Right lobe of liver (tissue), 6 donors: ENCODE data around the gene DNM3. TPM values are rescaled to one million over a fixed set of nuclear protein-coding genes. Genes with fewer than 3 reads are reported as not detected.

Experiments used
- ATAC-seq, 4 donors: fragments of 200-7000 bp; cut with Tn5 transposase; one replicate each; pipeline ENCODE4 v1.9.1; 2020; ENCODE audit warnings: mild to moderate bottlenecking in 4 of 4, moderate library complexity in 4 of 4
- DNase-seq, 3 donors: peaks; one replicate each; pipeline ENCODE4 v3.0.0-alpha.2; 2020
- H3K27ac ChIP-seq, 3 donors: fragments of 200-600 bp; one replicate each; pipeline ENCODE4 v1.8.0; 2022
- H3K27me3 ChIP-seq, 2 donors: fragments of 200-600 bp; one replicate each; pipeline ENCODE4 v1.8.0; 2022
- H3K36me3 ChIP-seq, 4 donors: fragments of 200-600 bp; sonication (generic) in 1 of 4; one replicate each; pipeline versions ENCODE4 v1.5.1 to v1.8.0; 2017 to 2022; ENCODE audit warnings: control low read depth in 1 of 4
- H3K4me1 ChIP-seq, 4 donors: fragments of 200-600 bp; sonication (generic) in 1 of 4; one replicate each; pipeline versions ENCODE4 v1.5.1 to v1.8.0; 2017 to 2022; ENCODE audit warnings: control low read depth in 1 of 4
- H3K4me3 ChIP-seq, 3 donors: fragments of 200-600 bp; one replicate each; pipeline ENCODE4 v1.8.0; 2022
- H3K9me3 ChIP-seq, 4 donors: fragments of 200-600 bp; sonication (generic) in 1 of 4; one replicate each; pipeline versions ENCODE4 v1.5.1 to v1.8.0; 2017 to 2022; ENCODE audit warnings: control low read depth in 1 of 4
- CTCF ChIP-seq, 4 donors: fragments of 200-600 bp in 3 of 4; fragments of 450-650 bp in 1 of 4; IDR thresholded peaks; one replicate each; pipeline versions ENCODE4 v1.5.1 to v1.8.0; 2016 to 2022; ENCODE audit warnings: antibody characterized with exemption in 4 of 4, mild to moderate bottlenecking in 2 of 4
- POLR2A ChIP-seq: fragments of 450-650 bp; IDR thresholded peaks from one replicate; pipeline ENCODE4 v1.6.1; 2017; ENCODE audit warnings: antibody characterized with exemption, mild to moderate bottlenecking
- WGBS: methylation state at CpG from one replicate; pipeline ENCODE4 v1.1.6; 2018; ENCODE audit warnings: low coverage, low lambda C conversion rate; ENCODE audit not compliant: insufficient coverage; ENCODE audit errors: missing lambda C conversion rate; 5-methylcytosine and 5-hydroxymethylcytosine counted together
- intact Hi-C, 2 donors: fragments of 100-400 bp; cut with DNase I; formaldehyde crosslinking; loops; one replicate each; pipeline versions ENCODE4 v1.11.2 to v1.14.1; 2022
- total RNA-seq, 6 experiments: library from RNA; depleted of rRNA in 2 of 6; stranded (reverse); fragments of >200 nt in 2 of 6; fragmentation: NEBNext Ultra II Directional in 3 of 6; extraction: Animal tissue kit (Norgen Biotek cat#: 25700) in 3 of 6; gene quantifications; one replicate each; pipeline versions ENCODE4 v1.1.0 to v1.2.4, GENCODE V29; 2016 to 2023
- donor health status: DM: no; HTN: yes; CAD: no.
- donor health status: DM: no; HTN: no; CAD: no.
- donor health status: DM: no; HTN: no; CAD: no.
- donor health status: DM: no; HTN: yes; CAD: no.
- donor health status: DM: no; HTN: yes; CAD: no.

DNM3 gene
- total RNA-seq, 6 experiments from 2014 or later: 0.29 to 0.92 (median 0.43) TPM

GRCh38 chr1:171833091-171833825 lies 8.0 kb upstream of the DNM3 start:
- WGBS: 73% methylated on average over 4 of the region's 4 CpGs
- TF ChIP-seq CTCF (IDR thresholded peaks at IDR 0.05) (no peak), POLR2A (no peak)
- H3K27me3 ChIP-seq: no peaks in the 10 kb centered on the region
- H3K36me3 ChIP-seq: no peaks in the 10 kb centered on the region
- intact Hi-C loops: no loop called here
- H3K27ac ChIP-seq: no peak overlapping the region
- H3K4me3 ChIP-seq: no peak overlapping the region
- ATAC-seq: no peak
- H3K9me3 ChIP-seq: no peaks in the 10 kb centered on the region
- no peak for DNase-seq
- no peaks in the 10 kb centered on the region for H3K4me1 ChIP-seq

GRCh38 chr1:171834821-171835220 lies 6.5 kb upstream of the DNM3 start:
- TF ChIP-seq POLR2A (no peak), CTCF (IDR thresholded peaks at IDR 0.05) (no peak)
- no peak overlapping the region for H3K4me3 ChIP-seq
- H3K36me3 ChIP-seq: no peaks in the 10 kb centered on the region
- WGBS: 91% methylated on average over 2 of the region's 2 CpGs
- no peak for ATAC-seq
- intact Hi-C loops: no loop called here
- DNase-seq: no peak
- no peaks in the 10 kb centered on the region for H3K9me3 ChIP-seq
- no peaks in the 10 kb centered on the region for H3K27me3 ChIP-seq
- no peak overlapping the region for H3K27ac ChIP-seq
- H3K4me1 ChIP-seq: no peaks in the 10 kb centered on the region

- intact Hi-C loops: no loop called here
- Histone ChIP-seq H3K27ac (no peak overlapping the region), H3K4me1 (no peaks in the 10 kb centered on the region), H3K4me3 (no peak overlapping the region), H3K36me3 (no peaks in the 10 kb centered on the region), H3K9me3 (no peaks in the 10 kb centered on the region), H3K27me3 (no peaks in the 10 kb centered on the region)
- TF ChIP-seq POLR2A (no peak), CTCF (IDR thresholded peaks at IDR 0.05) (no peak)
- DNase-seq (no peak), ATAC-seq (no peak)
Measured at GRCh38 chr1:171835891-171836290, 5.4 kb upstream of the DNM3 start.

GRCh38 chr1:171841931-171842761 lies 848 bp downstream of the DNM3 start:
- intact Hi-C loops: no loop called here
- peak in 3 of 4 donors; percentile 9 to 23 (median 12) for ATAC-seq

More at GRCh38 chr1:171841931-171842761, 848 bp downstream of the DNM3 start:
- H3K4me3 ChIP-seq: peak overlapping the region; percentile 35 to 57 (median 43)
- H3K27me3 ChIP-seq: peaks cover 0 to 9% of the 10 kb centered on the region in 2 donors
- peaks cover 0 to 4% (median 0%) of the 10 kb centered on the region in 4 donors for H3K4me1 ChIP-seq
- no peak overlapping the region for H3K27ac ChIP-seq
- peak in 1 of 3 donors; percentile 45 for DNase-seq
- 2% methylated on average over 18 of the region's 40 CpGs for WGBS
- TF ChIP-seq POLR2A (no peak), CTCF (IDR thresholded peaks at IDR 0.05) (no peak)
- H3K36me3 ChIP-seq: no peaks in the 10 kb centered on the region
- no peaks in the 10 kb centered on the region for H3K9me3 ChIP-seq
